ENCODE measurements around the gene TICRR.

DNA sequence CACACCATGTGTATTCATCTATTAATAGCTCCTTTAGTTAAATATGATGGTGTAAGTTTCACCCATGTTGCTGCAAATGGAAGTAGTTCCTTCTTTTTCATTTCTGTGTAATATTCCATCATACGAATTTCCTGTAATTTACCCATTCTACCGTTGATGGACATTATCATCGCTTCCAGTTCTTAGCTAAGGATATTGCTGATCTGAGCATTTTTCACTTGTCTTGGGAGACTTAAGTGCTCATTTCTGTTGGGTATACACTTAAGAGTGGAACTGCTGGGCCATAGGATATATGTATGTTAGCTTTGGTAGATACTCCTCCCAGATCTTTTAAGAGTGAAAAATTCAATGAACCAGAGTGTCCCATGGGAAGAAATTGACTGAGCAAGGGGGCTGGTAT lies 92.9 kb downstream of the TICRR start:
- TF ChIP-seq, protein P1, sequence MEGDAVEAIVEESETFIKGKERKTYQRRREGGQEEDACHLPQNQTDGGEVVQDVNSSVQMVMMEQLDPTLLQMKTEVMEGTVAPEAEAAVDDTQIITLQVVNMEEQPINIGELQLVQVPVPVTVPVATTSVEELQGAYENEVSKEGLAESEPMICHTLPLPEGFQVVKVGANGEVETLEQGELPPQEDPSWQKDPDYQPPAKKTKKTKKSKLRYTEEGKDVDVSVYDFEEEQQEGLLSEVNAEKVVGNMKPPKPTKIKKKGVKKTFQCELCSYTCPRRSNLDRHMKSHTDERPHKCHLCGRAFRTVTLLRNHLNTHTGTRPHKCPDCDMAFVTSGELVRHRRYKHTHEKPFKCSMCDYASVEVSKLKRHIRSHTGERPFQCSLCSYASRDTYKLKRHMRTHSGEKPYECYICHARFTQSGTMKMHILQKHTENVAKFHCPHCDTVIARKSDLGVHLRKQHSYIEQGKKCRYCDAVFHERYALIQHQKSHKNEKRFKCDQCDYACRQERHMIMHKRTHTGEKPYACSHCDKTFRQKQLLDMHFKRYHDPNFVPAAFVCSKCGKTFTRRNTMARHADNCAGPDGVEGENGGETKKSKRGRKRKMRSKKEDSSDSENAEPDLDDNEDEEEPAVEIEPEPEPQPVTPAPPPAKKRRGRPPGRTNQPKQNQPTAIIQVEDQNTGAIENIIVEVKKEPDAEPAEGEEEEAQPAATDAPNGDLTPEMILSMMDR (IDR thresholded peaks at IDR 0.05; ENCODE audit: borderline replicate concordance, extremely low read depth, low read length, poor library complexity, severe bottlenecking) = no peak
- TF ChIP-seq EZH2 (IDR thresholded peaks at IDR 0.05; ENCODE audit: borderline replicate concordance, low read depth, low read length, severe bottlenecking) = no peak
